Neural crest cell (in vitro differentiated cells): ENCODE data around the gene RILPL1. TPM values are rescaled to one million over a fixed set of nuclear protein-coding genes. Genes with fewer than 3 reads are reported as not detected.

ENCODE experiments used
- DNase-seq: peaks from one replicate; pipeline ENCODE4 v3.0.0; 2021; ENCODE audit warnings: low read depth, mixed read lengths, low spot score
- H3K27ac Mint-ChIP-seq: one replicate; pipeline ENCODE4 v1.8.0; 2021; ENCODE audit warnings: mild to moderate bottlenecking, mixed read lengths; ENCODE audit not compliant: unreplicated experiment
- H3K27me3 Mint-ChIP-seq: 2 replicates; pipeline ENCODE4 v1.8.0; 2021; ENCODE audit warnings: low read depth, mild to moderate bottlenecking, mixed read lengths
- H3K36me3 Mint-ChIP-seq: 2 replicates; pipeline ENCODE4 v1.8.0; 2021; ENCODE audit warnings: low read depth, mild to moderate bottlenecking, mixed read lengths
- H3K4me1 Mint-ChIP-seq: 2 replicates; pipeline ENCODE4 v1.8.0; 2021; ENCODE audit warnings: mixed read lengths
- H3K4me3 Mint-ChIP-seq: one replicate; pipeline ENCODE4 v1.8.0; 2021; ENCODE audit warnings: mild to moderate bottlenecking, mixed read lengths
- H3K9me3 Mint-ChIP-seq: 2 replicates; pipeline ENCODE4 v1.8.0; 2021; ENCODE audit warnings: mixed read lengths
- total RNA-seq: library from RNA; stranded (reverse); gene quantifications from 2 replicates; pipeline ENCODE4 v1.2.1, GENCODE V29; 2021
- TF ChIP-seq, protein P1 (sequence below): fragments of 200-600 bp; sonication (generic); conservative IDR thresholded peaks from 2 replicates; pipeline ENCODE4 v1.5.0; 2021; ENCODE audit warnings: antibody characterized with exemption, mild to moderate bottlenecking

The RILPL1 gene
- total RNA-seq, 1 donor from 2014 or later: 23.5 TPM

DNA sequence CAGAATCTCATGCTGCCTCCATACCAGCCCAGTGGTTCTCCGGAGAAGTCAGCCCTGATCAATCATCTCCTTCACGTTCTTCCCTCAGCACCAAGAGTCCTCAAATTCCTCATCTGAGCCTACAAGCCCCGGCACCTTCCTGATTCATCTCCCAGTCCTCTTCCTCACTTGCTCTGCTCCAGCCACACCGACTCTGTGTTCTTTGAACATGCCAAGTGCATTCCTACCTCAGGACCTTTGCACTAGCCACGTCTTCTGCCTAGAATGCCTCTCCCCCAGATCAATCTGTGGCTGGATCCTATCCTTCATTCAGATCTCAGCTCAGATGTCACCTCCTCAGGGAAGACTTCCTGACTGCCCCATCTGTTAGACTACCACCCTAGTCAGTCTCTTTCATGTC lies 4.7 kb downstream of the RILPL1 start:
- Mint-ChIP-seq H3K27ac (peak overlapping the region; percentile 5), H3K4me3 (peak overlapping the region; percentile 25), H3K27me3 (no peaks in the 10 kb centered on the region), H3K4me1 (peaks cover 36% of the 10 kb centered on the region), H3K9me3 (no peaks in the 10 kb centered on the region), H3K36me3 (peaks cover 27% of the 10 kb centered on the region)
- DNase-seq: no peak
- TF ChIP-seq, protein P1, sequence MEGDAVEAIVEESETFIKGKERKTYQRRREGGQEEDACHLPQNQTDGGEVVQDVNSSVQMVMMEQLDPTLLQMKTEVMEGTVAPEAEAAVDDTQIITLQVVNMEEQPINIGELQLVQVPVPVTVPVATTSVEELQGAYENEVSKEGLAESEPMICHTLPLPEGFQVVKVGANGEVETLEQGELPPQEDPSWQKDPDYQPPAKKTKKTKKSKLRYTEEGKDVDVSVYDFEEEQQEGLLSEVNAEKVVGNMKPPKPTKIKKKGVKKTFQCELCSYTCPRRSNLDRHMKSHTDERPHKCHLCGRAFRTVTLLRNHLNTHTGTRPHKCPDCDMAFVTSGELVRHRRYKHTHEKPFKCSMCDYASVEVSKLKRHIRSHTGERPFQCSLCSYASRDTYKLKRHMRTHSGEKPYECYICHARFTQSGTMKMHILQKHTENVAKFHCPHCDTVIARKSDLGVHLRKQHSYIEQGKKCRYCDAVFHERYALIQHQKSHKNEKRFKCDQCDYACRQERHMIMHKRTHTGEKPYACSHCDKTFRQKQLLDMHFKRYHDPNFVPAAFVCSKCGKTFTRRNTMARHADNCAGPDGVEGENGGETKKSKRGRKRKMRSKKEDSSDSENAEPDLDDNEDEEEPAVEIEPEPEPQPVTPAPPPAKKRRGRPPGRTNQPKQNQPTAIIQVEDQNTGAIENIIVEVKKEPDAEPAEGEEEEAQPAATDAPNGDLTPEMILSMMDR: no peak

DNA sequence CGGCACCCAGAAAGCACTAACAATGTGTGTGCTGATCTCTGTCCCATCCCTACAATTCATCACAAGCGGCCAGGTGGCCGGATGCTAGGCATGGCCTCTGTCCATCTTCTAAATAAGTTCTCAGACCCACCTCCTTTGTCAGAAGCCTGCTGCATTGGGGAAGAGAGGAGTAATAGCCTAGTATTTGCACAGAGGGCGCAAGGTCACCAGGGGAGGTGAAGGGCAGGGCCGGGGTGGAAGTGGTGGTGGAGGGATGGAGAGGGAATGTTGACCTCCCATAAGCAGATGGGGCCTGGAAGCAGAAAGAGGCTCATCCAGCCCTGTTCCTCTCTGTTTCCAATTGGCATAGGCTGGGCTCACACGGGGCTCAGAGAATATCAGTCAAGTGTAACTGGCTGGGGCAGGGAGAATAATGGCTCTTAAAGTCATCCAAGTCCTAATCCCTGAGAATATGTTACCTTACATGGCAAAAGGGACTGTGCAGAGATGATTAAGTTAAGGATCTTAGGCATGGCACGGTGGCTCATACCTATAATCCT lies 6.9 kb downstream of the RILPL1 start:
- no peaks in the 10 kb centered on the region for H3K27me3 Mint-ChIP-seq
- TF ChIP-seq, protein P1: no peak

DNA sequence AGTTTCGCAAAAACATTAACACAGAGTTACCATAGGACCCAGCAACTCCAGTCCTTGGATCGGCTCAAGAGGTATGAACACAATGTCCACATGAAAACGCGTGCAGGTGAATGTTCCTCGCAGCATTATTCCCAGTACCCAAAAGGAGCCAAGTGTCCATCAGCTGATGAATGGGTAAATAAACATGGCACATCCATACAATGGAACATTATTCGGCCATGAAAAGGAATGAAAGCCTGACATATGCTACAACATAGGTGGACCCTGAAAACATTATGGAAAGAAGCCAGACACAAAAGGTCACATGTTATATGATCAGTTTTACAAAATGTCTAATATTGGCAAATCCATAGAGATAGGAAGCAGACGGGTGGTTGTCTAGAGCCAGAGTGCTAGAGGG lies 9.1 kb downstream of the RILPL1 start:
- DNase-seq: no peak
- Mint-ChIP-seq H3K4me1 (peaks cover 11% of the 10 kb centered on the region), H3K27ac (no peak overlapping the region), H3K27me3 (no peaks in the 10 kb centered on the region), H3K9me3 (no peaks in the 10 kb centered on the region), H3K4me3 (no peak overlapping the region), H3K36me3 (peaks cover 37% of the 10 kb centered on the region)
- TF ChIP-seq, protein P1: no peak

More for the DNA sequence above, 6.9 kb downstream of the RILPL1 start:
- Mint-ChIP-seq H3K4me1 (peaks cover 23% of the 10 kb centered on the region), H3K27ac (peak overlapping the region; percentile 81), H3K4me3 (peak overlapping the region; percentile 24), H3K9me3 (no peaks in the 10 kb centered on the region), H3K36me3 (peaks cover 33% of the 10 kb centered on the region)
- no peak for DNase-seq

DNA sequence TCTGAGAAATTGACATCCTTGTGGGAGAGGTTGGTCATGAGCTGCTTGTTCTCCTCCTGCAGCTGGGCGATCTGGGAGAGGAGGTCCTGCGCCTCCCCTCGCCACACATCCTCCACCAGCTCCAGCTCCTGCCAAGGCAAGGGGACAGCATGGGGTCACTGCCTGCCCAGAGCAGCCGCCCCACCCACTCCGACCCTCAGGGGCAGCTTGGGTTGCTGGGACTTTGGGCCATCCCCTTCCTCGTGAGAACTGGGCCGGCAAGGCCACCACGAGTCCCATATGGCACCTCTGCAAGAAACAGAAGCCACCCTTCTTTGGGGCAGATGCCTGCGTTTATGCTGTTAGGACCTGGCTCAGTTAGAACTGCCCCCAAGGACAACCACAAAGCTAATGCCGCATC lies 10.0 kb downstream of the RILPL1 start:
- peaks cover 31% of the 10 kb centered on the region for H3K36me3 Mint-ChIP-seq
- TF ChIP-seq, protein P1: no peak
- no peaks in the 10 kb centered on the region for H3K27me3 Mint-ChIP-seq
- H3K9me3 Mint-ChIP-seq: no peaks in the 10 kb centered on the region
- no peak for DNase-seq
- peaks cover 11% of the 10 kb centered on the region for H3K4me1 Mint-ChIP-seq
- H3K4me3 Mint-ChIP-seq: no peak overlapping the region
- no peak overlapping the region for H3K27ac Mint-ChIP-seq

DNA sequence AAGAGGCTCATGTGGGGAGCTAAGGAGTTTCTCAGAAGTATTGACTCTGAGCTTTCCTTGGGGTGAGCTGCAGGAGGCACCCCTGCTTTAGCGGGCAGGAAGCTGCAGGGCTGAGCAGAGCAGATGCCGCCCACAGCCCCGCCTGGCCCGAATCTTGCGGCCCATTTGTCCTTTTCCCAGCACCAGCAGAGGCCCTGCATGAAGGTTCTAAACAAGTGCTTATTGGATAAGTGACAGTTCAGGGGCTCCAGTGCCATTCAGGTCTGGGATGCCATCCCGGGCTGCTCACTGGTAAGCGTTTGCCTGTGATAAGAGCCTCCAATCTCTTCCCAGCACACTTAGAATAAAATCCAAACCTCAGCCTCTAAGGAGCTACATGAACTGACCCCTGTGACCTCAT lies 11.4 kb downstream of the RILPL1 start:
- Mint-ChIP-seq H3K36me3 (peaks cover 35% of the 10 kb centered on the region), H3K27ac (no peak overlapping the region)
- TF ChIP-seq, protein P1: no peak

More for the DNA sequence above, 11.4 kb downstream of the RILPL1 start:
- Mint-ChIP-seq H3K4me3 (no peak overlapping the region), H3K27me3 (no peaks in the 10 kb centered on the region), H3K9me3 (no peaks in the 10 kb centered on the region), H3K4me1 (peaks cover 11% of the 10 kb centered on the region)
- DNase-seq: no peak
